Measurements from ENCODE around the gene SPRR3. TPM values are rescaled to one million over a fixed set of nuclear protein-coding genes. Genes with fewer than 3 reads are reported as not detected.

The SPRR3 gene
- total RNA-seq, 1 experiment from 2014 or later, result not detected

- DNase-seq (ENCODE audit: unreplicated experiment), result no peak
- ChIA-PET POLR2A (no interaction called here), CTCF (interaction anchor here (1.2 kb wide), 1 partner anchor 9 kb away, joined by 3 read pairs; no protein-coding TSS in a partner anchor)
- no peaks in the 10 kb centered on the region for H3K36me3 Mint-ChIP-seq (ENCODE audit: insufficient read depth, unreplicated experiment)
- no peak overlapping the region for H3K4me3 Mint-ChIP-seq (ENCODE audit: unreplicated experiment)
- no peaks in the 10 kb centered on the region for H3K27me3 Mint-ChIP-seq (ENCODE audit: insufficient read depth, unreplicated experiment)
- no peak for TF ChIP-seq CTCF (IDR thresholded peaks at IDR 0.05; ENCODE audit: unreplicated experiment)
- no peaks in the 10 kb centered on the region for H3K9me3 Mint-ChIP-seq (ENCODE audit: unreplicated experiment)
- intact Hi-C loops (cut with micrococcal nuclease), result no loop called here
- no peak overlapping the region for H3K27ac Mint-ChIP-seq (ENCODE audit: low read depth, unreplicated experiment)
- no TSS peak for BruUV-seq (replicated peaks)
- H3K4me1 Mint-ChIP-seq (ENCODE audit: insufficient read depth, unreplicated experiment), result no peaks in the 10 kb centered on the region
Observed at GRCh38 chr1:153023109-153023508, 21.6 kb downstream of the SPRR3 start.

DNA sequence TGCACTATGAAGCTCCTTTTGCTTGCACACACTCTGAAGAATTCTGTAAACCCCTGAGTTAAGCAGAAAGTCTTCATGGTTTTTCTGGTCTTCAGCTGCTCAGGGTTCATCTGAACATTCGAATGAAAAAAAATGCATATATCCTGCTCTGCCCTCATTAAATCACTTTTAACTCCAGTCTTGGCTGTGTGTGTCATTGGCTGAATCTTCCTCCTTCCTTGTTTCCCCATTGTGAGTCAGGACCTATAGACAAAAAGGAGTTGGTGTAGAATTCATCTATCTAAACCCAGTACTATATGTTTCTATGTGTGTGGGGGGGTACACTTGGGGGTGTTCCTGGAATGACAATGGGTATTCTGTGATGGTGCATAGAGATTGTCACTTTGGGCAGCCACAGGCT lies 22.9 kb downstream of the SPRR3 start:
- BruUV-seq (replicated peaks), result no TSS peak
- intact Hi-C loops (cut with micrococcal nuclease), result no loop called here

GRCh38 chr1:153025797-153026196 lies 24.2 kb downstream of the SPRR3 start:
- CTCF ChIA-PET, result interaction anchor here (0.7 to 2.4 kb wide), 5 partner anchors 100 to 372 kb away, joined by 3 to 11 read pairs (median 4); no protein-coding TSS in a partner anchor
- Mint-ChIP-seq H3K4me1 (ENCODE audit: insufficient read depth, unreplicated experiment) (no peaks in the 10 kb centered on the region), H3K9me3 (ENCODE audit: unreplicated experiment) (no peaks in the 10 kb centered on the region), H3K4me3 (ENCODE audit: unreplicated experiment) (no peak overlapping the region), H3K27me3 (ENCODE audit: insufficient read depth, unreplicated experiment) (no peaks in the 10 kb centered on the region), H3K27ac (ENCODE audit: low read depth, unreplicated experiment) (no peak overlapping the region), H3K36me3 (ENCODE audit: insufficient read depth, unreplicated experiment) (no peaks in the 10 kb centered on the region)
- POLR2A ChIA-PET, result interaction anchor here (1.0 to 1.1 kb wide), 2 partner anchors 12 to 96 kb away, joined by 3 read pairs; no protein-coding TSS in a partner anchor
- TF ChIP-seq CTCF (IDR thresholded peaks at IDR 0.05; ENCODE audit: unreplicated experiment), result no peak
- no peak for DNase-seq (ENCODE audit: unreplicated experiment)
- intact Hi-C loops (cut with micrococcal nuclease), result no loop called here
- no TSS peak for BruUV-seq (replicated peaks)

More for the DNA sequence above, 22.9 kb downstream of the SPRR3 start:
- POLR2A ChIA-PET, result no interaction called here
- H3K36me3 Mint-ChIP-seq (ENCODE audit: insufficient read depth, unreplicated experiment), result no peaks in the 10 kb centered on the region
- no peaks in the 10 kb centered on the region for H3K4me1 Mint-ChIP-seq (ENCODE audit: insufficient read depth, unreplicated experiment)
- no peak overlapping the region for H3K27ac Mint-ChIP-seq (ENCODE audit: low read depth, unreplicated experiment)
- no peaks in the 10 kb centered on the region for H3K27me3 Mint-ChIP-seq (ENCODE audit: insufficient read depth, unreplicated experiment)
- CTCF ChIA-PET, result interaction anchor here (1.2 to 1.4 kb wide), 2 partner anchors 8 to 168 kb away, joined by 3 read pairs; no protein-coding TSS in a partner anchor
- H3K4me3 Mint-ChIP-seq (ENCODE audit: unreplicated experiment), result no peak overlapping the region
- no peak for DNase-seq (ENCODE audit: unreplicated experiment)
- TF ChIP-seq CTCF (IDR thresholded peaks at IDR 0.05; ENCODE audit: unreplicated experiment), result no peak
- H3K9me3 Mint-ChIP-seq (ENCODE audit: unreplicated experiment), result no peaks in the 10 kb centered on the region

GRCh38 chr1:153028766-153029165 lies 27.2 kb downstream of the SPRR3 start:
- Mint-ChIP-seq H3K36me3 (ENCODE audit: insufficient read depth, unreplicated experiment) (no peaks in the 10 kb centered on the region), H3K9me3 (ENCODE audit: unreplicated experiment) (no peaks in the 10 kb centered on the region), H3K27ac (ENCODE audit: low read depth, unreplicated experiment) (no peak overlapping the region), H3K4me3 (ENCODE audit: unreplicated experiment) (no peak overlapping the region), H3K4me1 (ENCODE audit: insufficient read depth, unreplicated experiment) (peaks cover 12% of the 10 kb centered on the region), H3K27me3 (ENCODE audit: insufficient read depth, unreplicated experiment) (no peaks in the 10 kb centered on the region)
- POLR2A ChIA-PET, result interaction anchor here (0.7 kb wide), 1 partner anchor 96 kb away, joined by 3 read pairs; no protein-coding TSS in a partner anchor
- intact Hi-C loops (cut with micrococcal nuclease), result no loop called here
- no TSS peak for BruUV-seq (replicated peaks)
- TF ChIP-seq CTCF (IDR thresholded peaks at IDR 0.05; ENCODE audit: unreplicated experiment), result no peak
- no peak for DNase-seq (ENCODE audit: unreplicated experiment)
- CTCF ChIA-PET, result interaction anchor here (0.7 to 5.9 kb wide), 6 partner anchors 103 to 195 kb away, joined by 3 to 67 read pairs (median 4); no protein-coding TSS in a partner anchor

All from MCF 10A (cell line).